HL-60 (cell line): Measurements from ENCODE around the gene NFAM1.

Experiments
- DNase-seq, 2 experiments: peaks; one replicate each; pipeline ENCODE4 v3.0.0-alpha.2; 2010 to 2020; ENCODE audit warnings: low read depth in 1 of 2, low spot score in 1 of 2
- H3K27ac ChIP-seq: fragments of 250-450 bp; sonication (Bioruptor Pico); replicated peaks from 2 replicates; pipeline ENCODE4 v1.5.1; 2020; ENCODE audit warnings: mild to moderate bottlenecking, moderate library complexity
- H3K27me3 ChIP-seq: fragments of 250-450 bp; sonication (Bioruptor Pico); 2 replicates; pipeline ENCODE4 v1.5.1; 2021; ENCODE audit warnings: mild to moderate bottlenecking, moderate library complexity; ENCODE audit not compliant: insufficient read depth, poor library complexity, severe bottlenecking
- H3K4me3 ChIP-seq: replicated peaks from 2 replicates; pipeline ENCODE4 v1.5.1; 2011; ENCODE audit warnings: mild to moderate bottlenecking, control low read depth, low read length; ENCODE audit not compliant: insufficient read depth
- GABPA ChIP-seq: IDR thresholded peaks from 2 replicates; pipeline ENCODE4 v1.6.1; 2012; ENCODE audit warnings: low read depth
- POLR2AphosphoS5 ChIP-seq: IDR thresholded peaks from 2 replicates; pipeline ENCODE4 v1.6.1; 2012; ENCODE audit warnings: low read depth
- SPI1 ChIP-seq: IDR thresholded peaks from 2 replicates; pipeline ENCODE4 v1.6.1; 2012; ENCODE audit warnings: low read depth, mild to moderate bottlenecking, borderline replicate concordance
- TF ChIP-seq, protein P1 (sequence below): IDR thresholded peaks from 2 replicates; pipeline ENCODE4 v1.6.1; 2012; ENCODE audit warnings: low read depth; ENCODE audit not compliant: insufficient replicate concordance
- TF ChIP-seq, protein P2 (sequence below): IDR thresholded peaks from one replicate; pipeline ENCODE4 v1.5.1; 2011; ENCODE audit warnings: low read length, control low read depth, inconsistent platforms; ENCODE audit not compliant: insufficient read depth

Gene NFAM1

DNA sequence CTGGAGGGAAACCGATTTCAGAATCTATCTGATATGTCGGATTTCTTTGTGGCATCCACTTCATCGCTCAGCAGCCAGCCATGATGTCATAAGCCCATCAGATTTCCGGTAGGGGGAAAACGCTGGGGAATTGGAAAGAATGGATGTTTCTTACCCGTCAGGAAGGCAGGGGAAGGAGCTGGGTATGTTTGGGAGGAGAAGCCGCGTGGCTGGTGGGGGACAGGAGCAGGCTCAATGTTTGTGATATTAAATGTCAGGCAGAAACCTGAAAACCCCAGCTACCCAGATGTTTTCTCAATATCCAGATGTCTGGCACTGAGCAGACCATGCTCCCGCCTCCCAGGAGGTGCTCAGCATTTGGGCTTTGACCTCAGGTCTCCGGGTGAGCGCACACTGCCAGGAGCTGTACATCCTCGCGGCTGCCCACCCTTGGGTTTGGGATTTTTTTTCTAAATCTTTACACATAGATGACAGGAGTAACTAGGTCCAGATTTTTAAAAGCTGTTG lies 67.5 kb downstream of the NFAM1 start:
- no peak for DNase-seq
- TF ChIP-seq GABPA = no peak
- TF ChIP-seq SPI1 = no peak
- H3K27ac ChIP-seq = no peak overlapping the region
- H3K27me3 ChIP-seq = peaks cover 50% of the 10 kb centered on the region
- no peak overlapping the region for H3K4me3 ChIP-seq

DNA sequence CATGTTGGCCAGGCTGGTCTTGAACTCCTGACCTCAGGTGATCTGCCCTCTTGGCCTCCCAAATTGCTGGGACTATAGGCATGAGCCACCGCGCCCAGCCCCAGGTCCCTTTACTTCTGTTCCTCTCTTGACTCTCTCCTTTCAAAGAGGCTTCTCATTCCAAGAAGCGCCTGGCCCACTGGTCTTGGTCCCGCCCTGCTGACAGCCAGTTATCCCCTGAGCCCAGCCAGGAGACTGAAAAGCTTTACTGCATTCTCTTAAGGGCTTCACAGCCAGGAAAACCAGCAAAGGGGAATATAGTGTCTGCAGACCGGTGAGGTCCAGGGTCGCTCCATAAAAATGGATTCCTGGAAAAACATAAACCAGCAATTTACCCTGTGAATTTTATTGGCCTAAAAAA lies 68.3 kb downstream of the NFAM1 start:
- no peak for DNase-seq
- Histone ChIP-seq H3K4me3 (no peak overlapping the region), H3K27ac (no peak overlapping the region), H3K27me3 (peaks cover 50% of the 10 kb centered on the region)
- TF ChIP-seq SPI1 (no peak), POLR2AphosphoS5 (no peak)
- TF ChIP-seq, protein P1, sequence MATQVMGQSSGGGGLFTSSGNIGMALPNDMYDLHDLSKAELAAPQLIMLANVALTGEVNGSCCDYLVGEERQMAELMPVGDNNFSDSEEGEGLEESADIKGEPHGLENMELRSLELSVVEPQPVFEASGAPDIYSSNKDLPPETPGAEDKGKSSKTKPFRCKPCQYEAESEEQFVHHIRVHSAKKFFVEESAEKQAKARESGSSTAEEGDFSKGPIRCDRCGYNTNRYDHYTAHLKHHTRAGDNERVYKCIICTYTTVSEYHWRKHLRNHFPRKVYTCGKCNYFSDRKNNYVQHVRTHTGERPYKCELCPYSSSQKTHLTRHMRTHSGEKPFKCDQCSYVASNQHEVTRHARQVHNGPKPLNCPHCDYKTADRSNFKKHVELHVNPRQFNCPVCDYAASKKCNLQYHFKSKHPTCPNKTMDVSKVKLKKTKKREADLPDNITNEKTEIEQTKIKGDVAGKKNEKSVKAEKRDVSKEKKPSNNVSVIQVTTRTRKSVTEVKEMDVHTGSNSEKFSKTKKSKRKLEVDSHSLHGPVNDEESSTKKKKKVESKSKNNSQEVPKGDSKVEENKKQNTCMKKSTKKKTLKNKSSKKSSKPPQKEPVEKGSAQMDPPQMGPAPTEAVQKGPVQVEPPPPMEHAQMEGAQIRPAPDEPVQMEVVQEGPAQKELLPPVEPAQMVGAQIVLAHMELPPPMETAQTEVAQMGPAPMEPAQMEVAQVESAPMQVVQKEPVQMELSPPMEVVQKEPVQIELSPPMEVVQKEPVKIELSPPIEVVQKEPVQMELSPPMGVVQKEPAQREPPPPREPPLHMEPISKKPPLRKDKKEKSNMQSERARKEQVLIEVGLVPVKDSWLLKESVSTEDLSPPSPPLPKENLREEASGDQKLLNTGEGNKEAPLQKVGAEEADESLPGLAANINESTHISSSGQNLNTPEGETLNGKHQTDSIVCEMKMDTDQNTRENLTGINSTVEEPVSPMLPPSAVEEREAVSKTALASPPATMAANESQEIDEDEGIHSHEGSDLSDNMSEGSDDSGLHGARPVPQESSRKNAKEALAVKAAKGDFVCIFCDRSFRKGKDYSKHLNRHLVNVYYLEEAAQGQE = no peak

DNA sequence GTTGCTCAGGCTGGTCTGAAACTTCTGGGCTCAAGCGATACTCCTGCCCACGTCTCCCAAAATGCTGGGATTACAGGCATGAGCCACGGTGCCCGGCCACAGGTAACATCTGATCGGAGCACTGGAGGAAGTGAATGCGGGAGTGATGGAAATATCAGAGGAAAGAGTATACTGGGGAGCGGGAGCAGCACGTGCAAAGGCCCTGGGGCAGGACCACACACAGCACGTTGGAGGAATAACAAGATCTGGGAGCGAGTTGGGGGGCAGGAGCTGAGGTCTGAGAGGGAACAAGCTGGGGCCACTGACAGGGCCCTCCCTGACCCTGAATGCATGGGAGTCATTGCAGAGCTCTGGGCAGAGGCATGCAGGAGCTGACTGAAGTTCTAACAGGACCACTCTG lies 70.7 kb downstream of the NFAM1 start:
- H3K4me3 ChIP-seq = no peak overlapping the region
- H3K27me3 ChIP-seq = peaks cover 40% of the 10 kb centered on the region
- DNase-seq = no peak
- TF ChIP-seq, protein P2, sequence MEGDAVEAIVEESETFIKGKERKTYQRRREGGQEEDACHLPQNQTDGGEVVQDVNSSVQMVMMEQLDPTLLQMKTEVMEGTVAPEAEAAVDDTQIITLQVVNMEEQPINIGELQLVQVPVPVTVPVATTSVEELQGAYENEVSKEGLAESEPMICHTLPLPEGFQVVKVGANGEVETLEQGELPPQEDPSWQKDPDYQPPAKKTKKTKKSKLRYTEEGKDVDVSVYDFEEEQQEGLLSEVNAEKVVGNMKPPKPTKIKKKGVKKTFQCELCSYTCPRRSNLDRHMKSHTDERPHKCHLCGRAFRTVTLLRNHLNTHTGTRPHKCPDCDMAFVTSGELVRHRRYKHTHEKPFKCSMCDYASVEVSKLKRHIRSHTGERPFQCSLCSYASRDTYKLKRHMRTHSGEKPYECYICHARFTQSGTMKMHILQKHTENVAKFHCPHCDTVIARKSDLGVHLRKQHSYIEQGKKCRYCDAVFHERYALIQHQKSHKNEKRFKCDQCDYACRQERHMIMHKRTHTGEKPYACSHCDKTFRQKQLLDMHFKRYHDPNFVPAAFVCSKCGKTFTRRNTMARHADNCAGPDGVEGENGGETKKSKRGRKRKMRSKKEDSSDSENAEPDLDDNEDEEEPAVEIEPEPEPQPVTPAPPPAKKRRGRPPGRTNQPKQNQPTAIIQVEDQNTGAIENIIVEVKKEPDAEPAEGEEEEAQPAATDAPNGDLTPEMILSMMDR = no peak
- TF ChIP-seq POLR2AphosphoS5 (no peak), SPI1 (no peak), GABPA (no peak)
- TF ChIP-seq, protein P1 = no peak
- H3K27ac ChIP-seq = no peak overlapping the region

DNA sequence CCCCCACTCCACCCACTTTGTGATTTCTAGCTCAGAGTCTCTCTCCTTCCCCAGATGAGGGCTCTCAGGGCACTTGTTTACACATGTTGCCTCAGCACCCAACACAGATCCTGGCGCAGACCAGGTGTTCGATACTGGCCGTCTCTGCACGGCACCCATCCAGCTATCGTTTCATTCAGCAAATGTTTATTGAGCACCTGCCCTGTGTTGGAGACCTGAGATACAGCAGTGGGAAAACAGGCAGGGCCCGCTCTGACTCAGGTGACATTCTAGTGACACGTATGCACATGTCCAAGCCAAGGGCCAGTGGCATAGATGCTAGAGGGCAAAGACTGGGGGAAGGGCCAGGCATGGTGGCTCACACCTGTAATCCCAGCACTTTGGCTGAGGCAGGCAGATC lies 71.9 kb downstream of the NFAM1 start:
- H3K27ac ChIP-seq = no peak overlapping the region
- H3K27me3 ChIP-seq = peaks cover 30% of the 10 kb centered on the region
- TF ChIP-seq POLR2AphosphoS5 = no peak
- TF ChIP-seq SPI1 = no peak
- TF ChIP-seq, protein P2 = no peak
- no peak for TF ChIP-seq GABPA
- TF ChIP-seq, protein P1 = no peak
- H3K4me3 ChIP-seq = no peak overlapping the region
- no peak for DNase-seq
